ENCODE results near the gene TMEM45A. TPM values are rescaled to one million over a fixed set of nuclear protein-coding genes. Genes with fewer than 3 reads are reported as not detected.
"Not testable (repeated sequence)": the region's sequence is repeated elsewhere in the genome, so short reads cannot be mapped to it uniquely, and the experiment has no call there.

Gene TMEM45A
- total RNA-seq, 2 experiments from 2014 or later: 1.1 to 1.8 TPM

DNA sequence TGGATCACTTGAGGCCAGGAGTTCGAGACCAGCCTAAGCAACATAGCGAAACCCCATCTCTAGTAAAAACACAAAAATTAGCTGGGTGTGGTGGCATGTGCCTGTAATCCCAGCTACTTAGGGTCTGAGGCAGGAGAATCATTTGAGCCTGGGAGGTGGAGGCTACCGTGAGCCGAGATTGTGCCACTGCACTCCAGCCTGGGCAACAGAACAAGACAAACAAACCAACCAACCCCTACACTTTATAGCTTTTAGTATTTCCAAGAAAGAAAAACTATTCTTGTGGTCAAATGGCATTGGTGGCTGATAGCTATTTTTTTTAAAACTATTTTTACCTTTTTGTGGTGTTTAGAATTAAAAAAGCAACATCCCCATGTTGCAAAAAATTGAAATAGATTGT is 7.2 kb downstream of the TMEM45A start:
- intact Hi-C loops (cut with micrococcal nuclease): no loop called here
- no peak overlapping the region for H3K27ac Mint-ChIP-seq
- H3K4me3 Mint-ChIP-seq: no peak overlapping the region
- DNase-seq (no peak), ATAC-seq (no peak)
- ChIA-PET POLR2A (interaction anchor here (1.0 kb wide), 1 partner anchor 98 kb away, joined by 5 read pairs; the partner anchor contains the start of gene LNP1), CTCF (no interaction called here)
- TF ChIP-seq, protein P1, sequence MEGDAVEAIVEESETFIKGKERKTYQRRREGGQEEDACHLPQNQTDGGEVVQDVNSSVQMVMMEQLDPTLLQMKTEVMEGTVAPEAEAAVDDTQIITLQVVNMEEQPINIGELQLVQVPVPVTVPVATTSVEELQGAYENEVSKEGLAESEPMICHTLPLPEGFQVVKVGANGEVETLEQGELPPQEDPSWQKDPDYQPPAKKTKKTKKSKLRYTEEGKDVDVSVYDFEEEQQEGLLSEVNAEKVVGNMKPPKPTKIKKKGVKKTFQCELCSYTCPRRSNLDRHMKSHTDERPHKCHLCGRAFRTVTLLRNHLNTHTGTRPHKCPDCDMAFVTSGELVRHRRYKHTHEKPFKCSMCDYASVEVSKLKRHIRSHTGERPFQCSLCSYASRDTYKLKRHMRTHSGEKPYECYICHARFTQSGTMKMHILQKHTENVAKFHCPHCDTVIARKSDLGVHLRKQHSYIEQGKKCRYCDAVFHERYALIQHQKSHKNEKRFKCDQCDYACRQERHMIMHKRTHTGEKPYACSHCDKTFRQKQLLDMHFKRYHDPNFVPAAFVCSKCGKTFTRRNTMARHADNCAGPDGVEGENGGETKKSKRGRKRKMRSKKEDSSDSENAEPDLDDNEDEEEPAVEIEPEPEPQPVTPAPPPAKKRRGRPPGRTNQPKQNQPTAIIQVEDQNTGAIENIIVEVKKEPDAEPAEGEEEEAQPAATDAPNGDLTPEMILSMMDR (IDR thresholded peaks at IDR 0.05): no peak
- H3K27me3 Mint-ChIP-seq: peaks cover 24% of the 10 kb centered on the region
- H3K36me3 Mint-ChIP-seq (ENCODE audit: low read depth): no peaks in the 10 kb centered on the region
- H3K9me3 Mint-ChIP-seq: no peaks in the 10 kb centered on the region
- no peaks in the 10 kb centered on the region for H3K4me1 Mint-ChIP-seq (ENCODE audit: low read depth)

DNA sequence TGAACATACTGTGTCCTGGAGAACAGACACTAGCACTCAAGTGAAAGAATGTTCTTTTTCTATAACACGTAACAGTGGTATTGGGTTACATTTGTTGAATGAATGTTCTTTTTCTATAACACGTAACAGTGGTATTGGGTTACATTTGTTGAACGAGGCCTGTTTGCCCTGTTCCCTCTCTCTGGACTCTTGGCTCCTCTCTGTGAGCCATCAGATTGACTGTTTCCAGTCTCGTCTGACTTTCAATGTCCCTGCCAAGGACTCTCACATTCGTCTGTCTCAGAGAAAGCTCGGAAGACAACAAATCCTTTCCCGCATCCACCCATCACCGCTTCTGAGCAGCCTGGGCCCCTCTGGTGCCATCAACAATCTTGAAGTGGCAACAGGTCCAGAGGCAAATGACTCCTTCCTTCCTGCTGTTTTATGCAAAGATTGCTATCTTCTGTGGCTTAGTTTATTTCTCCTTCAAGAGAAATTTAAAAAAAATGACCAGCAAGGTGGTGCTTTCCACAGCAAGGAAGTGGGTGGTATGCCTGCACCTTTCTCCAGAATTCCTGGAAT is 8.0 kb downstream of the TMEM45A start:
- H3K36me3 Mint-ChIP-seq (ENCODE audit: low read depth): no peaks in the 10 kb centered on the region
- ChIA-PET CTCF (interaction anchor here (1.0 kb wide), 1 partner anchor 89 kb away, joined by 4 read pairs; no protein-coding TSS in a partner anchor), POLR2A (no interaction called here)

DNA sequence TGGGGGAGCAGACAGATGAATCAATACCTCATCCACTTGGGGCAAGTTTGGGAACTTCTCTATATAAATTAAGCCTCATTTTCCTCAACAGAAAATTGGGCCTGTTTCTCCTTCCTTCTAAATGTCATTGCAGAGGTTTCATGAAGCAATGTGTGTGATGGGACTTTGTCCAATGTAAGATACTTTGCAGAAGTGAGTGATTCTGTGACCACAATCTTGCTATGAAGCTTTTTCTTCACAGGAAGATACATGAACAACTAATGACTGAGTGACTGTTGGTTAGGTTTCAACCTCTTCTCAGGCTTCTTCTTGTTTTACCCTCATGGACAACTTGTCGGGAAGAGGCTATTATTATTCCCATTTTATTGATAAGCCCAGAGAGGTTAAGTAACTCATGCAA is 11.0 kb downstream of the TMEM45A start:
- H3K4me1 Mint-ChIP-seq (ENCODE audit: low read depth): no peaks in the 10 kb centered on the region
- H3K36me3 Mint-ChIP-seq (ENCODE audit: low read depth): no peaks in the 10 kb centered on the region
- no peak overlapping the region for H3K27ac Mint-ChIP-seq
- no peak overlapping the region for H3K4me3 Mint-ChIP-seq
- H3K9me3 Mint-ChIP-seq: no peaks in the 10 kb centered on the region
- ChIA-PET POLR2A (interaction anchor here (0.6 kb wide), 1 partner anchor 406 kb away, joined by 3 read pairs; no protein-coding TSS in a partner anchor), CTCF (interaction anchor here (1.6 kb wide), 1 partner anchor 11 kb away, joined by 3 read pairs; the partner anchor contains the start of gene TMEM45A)
- ATAC-seq (no peak), DNase-seq (no peak)
- intact Hi-C loops (cut with micrococcal nuclease): no loop called here
- TF ChIP-seq, protein P1 (IDR thresholded peaks at IDR 0.05): no peak
- peaks cover 27% of the 10 kb centered on the region for H3K27me3 Mint-ChIP-seq

More for the DNA sequence above, 8.0 kb downstream of the TMEM45A start:
- intact Hi-C loops (cut with micrococcal nuclease): no loop called here
- H3K4me1 Mint-ChIP-seq (ENCODE audit: low read depth): no peaks in the 10 kb centered on the region
- DNase-seq (no peak), ATAC-seq (no peak)
- H3K27ac Mint-ChIP-seq: no peak overlapping the region
- no peak overlapping the region for H3K4me3 Mint-ChIP-seq
- H3K27me3 Mint-ChIP-seq: peaks cover 22% of the 10 kb centered on the region
- no peaks in the 10 kb centered on the region for H3K9me3 Mint-ChIP-seq
- TF ChIP-seq, protein P1 (IDR thresholded peaks at IDR 0.05): no peak

DNA sequence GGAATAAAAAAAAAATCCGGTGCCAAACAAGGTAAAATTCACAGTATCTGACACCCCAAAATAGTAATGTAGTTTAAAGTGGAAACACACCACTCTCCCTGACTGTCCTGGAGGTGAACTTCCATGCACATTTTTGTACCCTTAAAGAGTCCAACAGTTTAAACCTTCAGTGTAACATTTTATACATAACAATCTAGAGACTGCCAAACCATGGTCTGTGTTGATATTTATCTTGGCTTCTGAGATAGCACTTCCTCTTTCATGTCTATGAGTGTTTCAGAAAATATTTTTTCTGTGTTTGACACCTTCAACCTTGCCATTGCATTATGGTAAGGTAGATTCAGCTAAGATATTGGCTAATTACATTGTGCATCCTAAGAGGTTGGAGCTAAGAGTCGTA is 13.9 kb downstream of the TMEM45A start:
- Mint-ChIP-seq H3K4me3 (no peak overlapping the region), H3K9me3 (no peaks in the 10 kb centered on the region), H3K27me3 (peaks cover 35% of the 10 kb centered on the region), H3K4me1 (ENCODE audit: low read depth) (no peaks in the 10 kb centered on the region), H3K27ac (no peak overlapping the region), H3K36me3 (ENCODE audit: low read depth) (no peaks in the 10 kb centered on the region)
- intact Hi-C loops (cut with micrococcal nuclease): no loop called here
- DNase-seq: no peak
- CTCF ChIA-PET: interaction anchor here (0.6 kb wide), 1 partner anchor 313 kb away, joined by 3 read pairs; no protein-coding TSS in a partner anchor
- TF ChIP-seq, protein P1 (IDR thresholded peaks at IDR 0.05): no peak
- POLR2A ChIA-PET: no interaction called here
- ATAC-seq: no peak

DNA sequence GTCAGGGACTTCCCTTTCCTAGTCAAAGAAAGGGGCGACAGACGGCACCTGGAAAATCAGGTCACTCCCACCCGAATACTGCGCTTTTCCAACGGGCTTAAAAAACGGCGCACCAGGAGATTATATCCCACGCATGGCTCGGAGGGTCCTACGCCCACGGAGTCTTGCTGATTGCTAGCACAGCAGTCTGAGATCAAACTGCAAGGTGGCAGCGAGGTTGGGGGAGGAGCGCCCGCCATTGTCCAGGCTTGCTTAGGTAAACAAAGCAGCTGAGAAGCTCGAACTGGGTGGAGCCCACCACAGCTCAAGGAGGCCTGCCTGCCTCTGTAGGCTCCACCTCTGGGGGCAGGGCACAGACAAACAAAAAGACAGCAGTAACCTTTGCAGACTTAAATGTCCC is 17.4 kb downstream of the TMEM45A start:
- ATAC-seq; H3K36me3 Mint-ChIP-seq (ENCODE audit: low read depth); DNase-seq; intact Hi-C loops (cut with micrococcal nuclease); H3K4me3 Mint-ChIP-seq; POLR2A ChIA-PET; H3K4me1 Mint-ChIP-seq (ENCODE audit: low read depth); CTCF ChIA-PET; H3K27ac Mint-ChIP-seq; H3K9me3 Mint-ChIP-seq: not testable (repeated sequence)
- peaks cover 29% of the 10 kb centered on the region for H3K27me3 Mint-ChIP-seq
